ENCODE data around the gene CFAP53.

DNA sequence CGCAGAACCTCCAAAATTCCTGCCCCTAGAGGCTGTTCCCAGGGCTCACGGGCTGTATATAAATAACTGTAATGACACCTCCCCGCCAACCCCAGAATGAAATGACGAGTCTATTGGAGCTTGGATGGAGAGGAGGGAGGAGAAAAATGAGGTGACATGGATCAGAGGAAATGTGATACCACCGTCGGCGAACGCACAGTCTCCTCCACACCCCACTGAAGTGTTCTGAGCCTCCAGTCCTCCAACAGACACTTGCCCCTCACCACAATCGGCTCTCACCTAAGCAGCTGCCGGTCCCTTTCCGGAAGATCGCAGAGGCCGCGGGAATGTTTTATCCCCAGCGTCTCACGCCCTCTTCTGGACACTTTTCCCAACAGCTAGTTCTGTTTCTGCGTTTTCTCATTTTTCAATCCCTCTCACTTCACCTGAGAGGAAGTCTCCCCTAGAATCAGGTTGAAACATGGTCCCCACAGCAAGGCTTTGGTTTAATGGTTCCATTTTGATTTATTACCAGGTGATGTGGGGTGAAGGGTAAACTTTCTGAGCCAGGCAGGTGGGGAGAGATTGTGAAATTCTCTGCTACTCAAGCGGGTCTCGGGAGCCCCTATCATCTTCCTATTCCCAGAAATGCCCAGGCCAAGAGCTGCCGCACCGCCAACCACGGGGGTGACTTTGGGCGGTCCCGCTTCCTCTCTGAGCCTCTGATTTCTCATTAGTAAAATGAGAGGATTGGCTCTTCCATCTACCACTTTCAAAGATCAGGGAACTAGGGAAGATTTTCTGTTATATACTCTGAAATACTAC lies 62.3 kb downstream of the CFAP53 start:
- TF ChIP-seq FOSL2 (IDR thresholded peaks at IDR 0.05; ENCODE audit: borderline replicate concordance, low read depth) = no peak
- TF ChIP-seq, protein P1, sequence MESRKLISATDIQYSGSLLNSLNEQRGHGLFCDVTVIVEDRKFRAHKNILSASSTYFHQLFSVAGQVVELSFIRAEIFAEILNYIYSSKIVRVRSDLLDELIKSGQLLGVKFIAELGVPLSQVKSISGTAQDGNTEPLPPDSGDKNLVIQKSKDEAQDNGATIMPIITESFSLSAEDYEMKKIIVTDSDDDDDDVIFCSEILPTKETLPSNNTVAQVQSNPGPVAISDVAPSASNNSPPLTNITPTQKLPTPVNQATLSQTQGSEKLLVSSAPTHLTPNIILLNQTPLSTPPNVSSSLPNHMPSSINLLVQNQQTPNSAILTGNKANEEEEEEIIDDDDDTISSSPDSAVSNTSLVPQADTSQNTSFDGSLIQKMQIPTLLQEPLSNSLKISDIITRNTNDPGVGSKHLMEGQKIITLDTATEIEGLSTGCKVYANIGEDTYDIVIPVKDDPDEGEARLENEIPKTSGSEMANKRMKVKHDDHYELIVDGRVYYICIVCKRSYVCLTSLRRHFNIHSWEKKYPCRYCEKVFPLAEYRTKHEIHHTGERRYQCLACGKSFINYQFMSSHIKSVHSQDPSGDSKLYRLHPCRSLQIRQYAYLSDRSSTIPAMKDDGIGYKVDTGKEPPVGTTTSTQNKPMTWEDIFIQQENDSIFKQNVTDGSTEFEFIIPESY (IDR thresholded peaks at IDR 0.05; ENCODE audit: borderline replicate concordance, low read depth) = no peak
- TF ChIP-seq, protein P2, sequence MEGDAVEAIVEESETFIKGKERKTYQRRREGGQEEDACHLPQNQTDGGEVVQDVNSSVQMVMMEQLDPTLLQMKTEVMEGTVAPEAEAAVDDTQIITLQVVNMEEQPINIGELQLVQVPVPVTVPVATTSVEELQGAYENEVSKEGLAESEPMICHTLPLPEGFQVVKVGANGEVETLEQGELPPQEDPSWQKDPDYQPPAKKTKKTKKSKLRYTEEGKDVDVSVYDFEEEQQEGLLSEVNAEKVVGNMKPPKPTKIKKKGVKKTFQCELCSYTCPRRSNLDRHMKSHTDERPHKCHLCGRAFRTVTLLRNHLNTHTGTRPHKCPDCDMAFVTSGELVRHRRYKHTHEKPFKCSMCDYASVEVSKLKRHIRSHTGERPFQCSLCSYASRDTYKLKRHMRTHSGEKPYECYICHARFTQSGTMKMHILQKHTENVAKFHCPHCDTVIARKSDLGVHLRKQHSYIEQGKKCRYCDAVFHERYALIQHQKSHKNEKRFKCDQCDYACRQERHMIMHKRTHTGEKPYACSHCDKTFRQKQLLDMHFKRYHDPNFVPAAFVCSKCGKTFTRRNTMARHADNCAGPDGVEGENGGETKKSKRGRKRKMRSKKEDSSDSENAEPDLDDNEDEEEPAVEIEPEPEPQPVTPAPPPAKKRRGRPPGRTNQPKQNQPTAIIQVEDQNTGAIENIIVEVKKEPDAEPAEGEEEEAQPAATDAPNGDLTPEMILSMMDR (IDR thresholded peaks at IDR 0.05) = peak; percentile 66
- TF ChIP-seq, protein P3, sequence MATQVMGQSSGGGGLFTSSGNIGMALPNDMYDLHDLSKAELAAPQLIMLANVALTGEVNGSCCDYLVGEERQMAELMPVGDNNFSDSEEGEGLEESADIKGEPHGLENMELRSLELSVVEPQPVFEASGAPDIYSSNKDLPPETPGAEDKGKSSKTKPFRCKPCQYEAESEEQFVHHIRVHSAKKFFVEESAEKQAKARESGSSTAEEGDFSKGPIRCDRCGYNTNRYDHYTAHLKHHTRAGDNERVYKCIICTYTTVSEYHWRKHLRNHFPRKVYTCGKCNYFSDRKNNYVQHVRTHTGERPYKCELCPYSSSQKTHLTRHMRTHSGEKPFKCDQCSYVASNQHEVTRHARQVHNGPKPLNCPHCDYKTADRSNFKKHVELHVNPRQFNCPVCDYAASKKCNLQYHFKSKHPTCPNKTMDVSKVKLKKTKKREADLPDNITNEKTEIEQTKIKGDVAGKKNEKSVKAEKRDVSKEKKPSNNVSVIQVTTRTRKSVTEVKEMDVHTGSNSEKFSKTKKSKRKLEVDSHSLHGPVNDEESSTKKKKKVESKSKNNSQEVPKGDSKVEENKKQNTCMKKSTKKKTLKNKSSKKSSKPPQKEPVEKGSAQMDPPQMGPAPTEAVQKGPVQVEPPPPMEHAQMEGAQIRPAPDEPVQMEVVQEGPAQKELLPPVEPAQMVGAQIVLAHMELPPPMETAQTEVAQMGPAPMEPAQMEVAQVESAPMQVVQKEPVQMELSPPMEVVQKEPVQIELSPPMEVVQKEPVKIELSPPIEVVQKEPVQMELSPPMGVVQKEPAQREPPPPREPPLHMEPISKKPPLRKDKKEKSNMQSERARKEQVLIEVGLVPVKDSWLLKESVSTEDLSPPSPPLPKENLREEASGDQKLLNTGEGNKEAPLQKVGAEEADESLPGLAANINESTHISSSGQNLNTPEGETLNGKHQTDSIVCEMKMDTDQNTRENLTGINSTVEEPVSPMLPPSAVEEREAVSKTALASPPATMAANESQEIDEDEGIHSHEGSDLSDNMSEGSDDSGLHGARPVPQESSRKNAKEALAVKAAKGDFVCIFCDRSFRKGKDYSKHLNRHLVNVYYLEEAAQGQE (IDR thresholded peaks at IDR 0.05; ENCODE audit: low read depth, low read length) = no peak
- TF ChIP-seq SIN3A (IDR thresholded peaks at IDR 0.05; ENCODE audit: borderline replicate concordance, low read depth, low read length) = no peak
- no peak for TF ChIP-seq EP300 (IDR thresholded peaks at IDR 0.05; ENCODE audit: borderline replicate concordance in 1 of 2, low read depth in 1 of 2, low read length in 1 of 2)
- TF ChIP-seq FOXM1 (IDR thresholded peaks at IDR 0.05; ENCODE audit: low read depth) = no peak
- TF ChIP-seq GABPA (IDR thresholded peaks at IDR 0.05; ENCODE audit: low read depth) = no peak
